CD4-positive, alpha-beta memory T cell (primary cell): ENCODE data around the gene KRTAP9-7. TPM values are rescaled to one million over a fixed set of nuclear protein-coding genes. Genes with fewer than 3 reads are reported as not detected.

Experiments used
- CTCF ChIA-PET: fragments of 350-600 bp; sonication (Branson Sonifier 250); formaldehyde crosslinking; loops from one replicate; lab custom pipeline; 2021; ENCODE audit warnings: inconsistent platforms; ENCODE audit not compliant: partially characterized antibody; lab: Charles Lee
- POLR2A ChIA-PET: fragments of 350-600 bp; sonication (Branson Sonifier 250); formaldehyde crosslinking; loops from one replicate; lab custom pipeline; 2021; ENCODE audit not compliant: partially characterized antibody; lab: Charles Lee
- DNase-seq, 5 donors: peaks; one replicate each; pipeline versions ENCODE4 v3.0.0 to v3.0.0-alpha.2; 2020 to 2022; ENCODE audit warnings: mixed read lengths in 1 of 5
- H3K27ac ChIP-seq: one replicate; pipeline ENCODE4 v1.7.0; 2013; ENCODE audit warnings: low read depth, low read length
- H3K27me3 ChIP-seq: 2 replicates; pipeline ENCODE4 v1.7.0; 2013; ENCODE audit warnings: mild to moderate bottlenecking, low read length, moderate library complexity; ENCODE audit not compliant: insufficient read depth
- H3K36me3 ChIP-seq: 2 replicates; pipeline ENCODE4 v1.7.0; 2013; ENCODE audit warnings: mild to moderate bottlenecking, low read length, moderate library complexity; ENCODE audit not compliant: insufficient read depth
- H3K4me1 ChIP-seq: 2 replicates; pipeline ENCODE4 v1.7.0; 2013; ENCODE audit warnings: mild to moderate bottlenecking, low read length, moderate library complexity; ENCODE audit not compliant: insufficient read depth
- H3K4me3 ChIP-seq, 2 donors: one replicate each; pipeline ENCODE4 v1.7.0; 2013; ENCODE audit warnings: low read length in 2 of 2, mild to moderate bottlenecking in 1 of 2
- H3K9me3 ChIP-seq, 2 donors: one replicate each; pipeline ENCODE4 v1.7.0; 2013; ENCODE audit warnings: low read length in 2 of 2, control low read depth in 1 of 2; ENCODE audit not compliant: control insufficient read depth in 1 of 2
- H3K27ac Mint-ChIP-seq, 7 donors: one replicate each; pipeline ENCODE4 v1.8.0; 2020 to 2021; ENCODE audit warnings: mixed read lengths in 7 of 7, mild to moderate bottlenecking in 6 of 7, inconsistent platforms in 3 of 7, moderate library complexity in 3 of 7
- H3K27me3 Mint-ChIP-seq, 2 donors: one replicate each; pipeline ENCODE4 v1.8.0; 2020 to 2021; ENCODE audit warnings: mixed read lengths in 2 of 2
- H3K36me3 Mint-ChIP-seq, 2 donors: one replicate each; pipeline ENCODE4 v1.8.0; 2020 to 2021; ENCODE audit warnings: mixed read lengths in 2 of 2, inconsistent platforms in 1 of 2, mild to moderate bottlenecking in 1 of 2
- H3K4me1 Mint-ChIP-seq, 4 donors: one replicate each; pipeline ENCODE4 v1.8.0; 2020 to 2021; ENCODE audit warnings: mixed read lengths in 4 of 4, mild to moderate bottlenecking in 1 of 4
- H3K4me3 Mint-ChIP-seq, 8 donors: one replicate each; pipeline ENCODE4 v1.8.0; 2020 to 2021; ENCODE audit warnings: mixed read lengths in 8 of 8, mild to moderate bottlenecking in 7 of 8, moderate library complexity in 6 of 8, inconsistent platforms in 3 of 8
- H3K9me3 Mint-ChIP-seq, 8 donors: one replicate each; pipeline ENCODE4 v1.8.0; 2020 to 2021; ENCODE audit warnings: mixed read lengths in 8 of 8, mild to moderate bottlenecking in 5 of 8, inconsistent platforms in 3 of 8, moderate library complexity in 1 of 8
- intact Hi-C: fragments of 100-400 bp; cut with micrococcal nuclease; formaldehyde crosslinking; loops from one replicate; pipeline ENCODE4 v1.15.1; 2023
- polyA plus RNA-seq, 2 donors: library from polyadenylated mRNA; unstranded; fragments of 300-500 nt; fragmentation: Illumina TruSeq; gene quantifications; one replicate each; pipeline ENCODE4 v1.2.3, GENCODE V29; 2021
- total RNA-seq, 2 experiments: library from RNA; stranded (reverse); gene quantifications; one replicate each; pipeline ENCODE4 v1.2.3, GENCODE V29; 2021

KRTAP9-7 gene
- total and polyA plus RNA-seq, 4 experiments from 2014 or later = not detected

DNA sequence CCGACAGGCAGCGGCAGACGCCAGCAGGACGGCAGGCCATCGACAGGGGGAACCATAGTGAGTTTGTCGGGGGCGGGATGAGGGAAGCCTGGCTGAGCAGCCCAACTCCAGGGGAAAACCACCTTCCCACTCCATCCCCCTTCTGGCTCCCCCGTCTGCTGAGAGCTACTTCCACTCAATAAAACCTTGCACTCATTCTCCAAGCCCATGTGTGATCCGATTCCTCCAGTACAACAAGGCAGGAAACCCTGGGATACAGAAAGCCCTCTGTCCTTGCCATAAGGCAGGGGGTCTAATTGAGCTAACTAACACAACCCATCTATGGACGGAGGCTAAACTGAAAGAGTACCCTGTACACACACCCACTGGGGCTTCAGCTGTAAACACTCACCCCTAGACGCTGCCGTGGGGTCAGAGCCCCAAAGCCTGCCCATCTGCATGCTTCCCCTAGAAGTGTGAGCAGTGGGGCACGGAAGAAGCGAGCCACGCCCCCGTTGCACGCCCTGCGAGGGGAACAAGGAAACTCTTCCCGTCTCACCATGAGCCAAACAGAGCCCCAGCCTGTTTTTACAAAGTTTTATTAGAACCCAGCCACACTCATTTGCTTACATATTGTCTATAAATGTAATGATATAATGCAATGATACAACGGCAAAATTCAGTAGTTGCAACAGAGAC is 23.1 kb downstream of the KRTAP9-7 start:
- no peaks in the 10 kb centered on the region for H3K27me3 ChIP-seq
- intact Hi-C loops = no loop called here
- peak overlapping the region in 1 of 7 donors; percentile 62 for H3K27ac Mint-ChIP-seq
- H3K27ac ChIP-seq = no peak overlapping the region
- H3K36me3 ChIP-seq = no peaks in the 10 kb centered on the region
- H3K9me3 Mint-ChIP-seq = peaks cover 0 to 12% (median 3%) of the 10 kb centered on the region in 8 donors
- POLR2A ChIA-PET = no interaction called here
- no peaks in the 10 kb centered on the region for H3K27me3 Mint-ChIP-seq
- H3K9me3 ChIP-seq = no peaks in the 10 kb centered on the region
- no peaks in the 10 kb centered on the region for H3K4me1 ChIP-seq
- no peak overlapping the region for H3K4me3 ChIP-seq
- H3K4me3 Mint-ChIP-seq = no peak overlapping the region
- peaks cover 3 to 14% (median 8%) of the 10 kb centered on the region in 4 donors for H3K4me1 Mint-ChIP-seq
- peaks cover 0 to 4% of the 10 kb centered on the region in 2 donors for H3K36me3 Mint-ChIP-seq
- CTCF ChIA-PET = no interaction called here
- DNase-seq = no peak

DNA sequence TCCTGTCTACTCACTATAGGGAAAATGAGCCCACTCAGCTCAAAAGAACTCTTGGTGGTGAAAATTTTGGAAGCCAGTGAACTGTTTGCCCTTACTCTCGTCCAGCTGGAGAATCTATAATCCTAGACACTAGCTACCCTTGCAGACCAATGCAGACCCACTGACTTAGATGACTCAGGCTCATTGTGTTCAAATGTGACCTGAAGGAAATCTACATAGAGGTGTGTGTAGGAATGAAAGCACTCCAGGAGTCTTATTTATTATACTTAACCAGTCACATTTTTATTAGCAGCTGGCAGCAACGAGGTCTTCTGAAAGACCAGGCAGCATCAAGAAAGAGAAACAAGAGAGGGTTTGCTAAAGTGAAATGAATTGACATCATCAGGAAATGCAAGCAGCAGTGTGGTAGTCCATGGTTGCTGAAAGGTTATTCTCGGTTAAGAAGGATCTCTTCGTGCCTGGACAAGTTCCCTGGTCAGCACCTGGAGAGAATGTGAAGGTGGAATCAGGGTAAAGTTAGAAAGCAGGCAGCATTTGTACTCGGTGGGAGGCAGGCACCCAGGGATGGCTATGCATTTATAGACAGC is 25.8 kb downstream of the KRTAP9-7 start:
- no peak overlapping the region for H3K27ac Mint-ChIP-seq
- peaks cover 4% of the 10 kb centered on the region for H3K4me1 ChIP-seq
- H3K4me1 Mint-ChIP-seq = peaks cover 9 to 19% (median 14%) of the 10 kb centered on the region in 4 donors
- no peak overlapping the region for H3K4me3 Mint-ChIP-seq
- no peak overlapping the region for H3K4me3 ChIP-seq
- intact Hi-C loops = no loop called here
- no peaks in the 10 kb centered on the region for H3K27me3 ChIP-seq
- no peak for DNase-seq
- peaks cover 0 to 12% (median 3%) of the 10 kb centered on the region in 8 donors for H3K9me3 Mint-ChIP-seq
- H3K36me3 ChIP-seq = no peaks in the 10 kb centered on the region
- ChIA-PET CTCF (interaction anchor here (3.8 kb wide), 1 partner anchor 20 kb away, joined by 18 read pairs; no protein-coding TSS in a partner anchor), POLR2A (no interaction called here)
- peaks cover 0 to 4% of the 10 kb centered on the region in 2 donors for H3K36me3 Mint-ChIP-seq
- H3K27me3 Mint-ChIP-seq = no peaks in the 10 kb centered on the region
- H3K27ac ChIP-seq = no peak overlapping the region
- H3K9me3 ChIP-seq = no peaks in the 10 kb centered on the region

DNA sequence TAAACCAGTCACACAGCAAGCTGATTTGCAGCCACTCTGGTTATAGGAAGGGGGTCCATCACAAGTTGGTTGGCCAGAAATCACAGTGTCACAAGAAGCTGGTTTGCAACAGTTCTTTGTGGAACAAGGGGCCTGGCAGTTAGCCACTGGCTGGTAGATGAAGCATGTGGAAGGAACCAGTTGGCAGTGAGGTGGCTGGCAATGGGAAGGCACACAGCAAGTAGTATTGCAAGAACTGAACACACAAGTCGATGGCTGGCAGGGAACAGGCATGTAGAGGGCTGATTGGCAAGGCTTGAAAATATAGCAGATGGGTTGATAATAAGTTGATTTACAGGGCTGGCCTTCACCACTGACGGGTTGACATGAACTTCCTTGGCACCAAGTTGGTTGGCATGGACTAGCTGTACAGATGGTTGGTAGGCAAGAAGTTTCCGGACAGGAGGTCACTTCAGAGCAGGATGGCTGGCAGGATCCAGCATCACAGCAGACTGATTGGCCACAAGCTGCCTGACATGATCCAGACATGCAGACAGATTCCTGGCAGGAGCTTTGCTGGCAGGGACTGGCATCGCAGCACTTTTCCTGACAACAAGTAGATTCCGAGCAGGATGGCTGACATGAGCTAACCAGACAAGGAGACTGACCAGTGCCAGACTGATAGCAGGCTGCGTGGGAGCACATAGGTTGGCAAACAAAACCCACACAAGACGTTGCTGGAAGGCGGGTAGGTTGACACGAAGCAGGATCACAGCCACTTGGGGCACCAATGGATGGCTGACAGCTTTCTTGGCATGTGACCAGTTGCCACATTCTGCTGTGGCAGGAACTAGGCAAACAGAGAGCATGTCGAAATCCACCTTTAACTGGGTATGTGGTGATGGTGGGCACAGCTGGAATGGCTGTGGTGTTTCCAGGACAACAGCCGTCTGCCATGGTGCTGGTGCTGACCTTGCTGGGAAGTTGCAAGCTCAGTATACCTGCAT is 26.7 kb downstream of the KRTAP9-7 start, which contains the start of gene KRTAP29-1:
TSS of gene KRTAP29-1 (minus strand) at position 936 of the 986 bp plus-strand sequence. CDS start at position 936, 0 bp downstream.
- no peaks in the 10 kb centered on the region for H3K9me3 ChIP-seq
- H3K27ac ChIP-seq = no peak within 1 kb of the TSS
- H3K9me3 Mint-ChIP-seq = peaks cover 0 to 12% (median 3%) of the 10 kb centered on the region in 8 donors
- CTCF ChIA-PET = interaction anchor here (3.8 kb wide), 1 partner anchor 19 kb away, joined by 18 read pairs; no protein-coding TSS in a partner anchor
- DNase-seq = no peak
- H3K4me1 Mint-ChIP-seq = peaks cover 17 to 28% (median 24%) of the 10 kb centered on the region in 4 donors
- no peaks in the 10 kb centered on the region for H3K27me3 ChIP-seq
- H3K4me3 Mint-ChIP-seq = peak within 1 kb of the TSS in 1 of 8 donors; percentile 7
- no peak within 1 kb of the TSS for H3K4me3 ChIP-seq
- H3K27me3 Mint-ChIP-seq = no peaks in the 10 kb centered on the region
- H3K36me3 Mint-ChIP-seq = peaks cover 0 to 4% of the 10 kb centered on the region in 2 donors
- intact Hi-C loops = no loop called here
- H3K27ac Mint-ChIP-seq = peak within 1 kb of the TSS in 2 of 7 donors; percentile 62 to 73
- peaks cover 13% of the 10 kb centered on the region for H3K4me1 ChIP-seq
- POLR2A ChIA-PET = no interaction called here
- no peaks in the 10 kb centered on the region for H3K36me3 ChIP-seq

DNA sequence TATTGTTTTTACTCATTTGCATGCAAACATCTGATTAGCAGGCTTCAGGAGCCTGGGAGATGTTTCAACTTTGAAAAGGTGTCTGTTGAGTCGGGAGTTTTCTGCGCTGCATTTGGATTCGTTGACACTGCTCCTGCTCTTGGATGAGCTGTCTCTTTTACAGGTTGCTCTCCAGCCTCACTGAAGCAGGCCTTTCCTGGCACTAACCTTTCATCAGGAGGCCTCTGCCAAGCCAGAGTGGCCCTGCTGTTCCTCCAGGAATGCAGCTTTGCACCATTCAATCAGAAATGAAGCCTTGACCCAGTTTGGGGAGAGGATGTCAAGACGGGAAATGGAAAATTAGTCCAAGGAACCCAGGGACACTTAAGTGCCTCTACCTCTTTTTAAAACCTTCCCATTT is 27.5 kb downstream of the KRTAP9-7 start:
- Histone ChIP-seq H3K36me3 (no peaks in the 10 kb centered on the region), H3K27me3 (no peaks in the 10 kb centered on the region), H3K27ac (no peak overlapping the region), H3K4me1 (peaks cover 21% of the 10 kb centered on the region), H3K4me3 (no peak overlapping the region), H3K9me3 (no peaks in the 10 kb centered on the region)
- peaks cover 0 to 12% (median 3%) of the 10 kb centered on the region in 8 donors for H3K9me3 Mint-ChIP-seq
- no peak for DNase-seq
- intact Hi-C loops = no loop called here
- no peaks in the 10 kb centered on the region for H3K27me3 Mint-ChIP-seq
- ChIA-PET CTCF (interaction anchor here (3.8 kb wide), 1 partner anchor 18 kb away, joined by 18 read pairs; no protein-coding TSS in a partner anchor), POLR2A (no interaction called here)
- peaks cover 25 to 36% (median 31%) of the 10 kb centered on the region in 4 donors for H3K4me1 Mint-ChIP-seq
- no peak overlapping the region for H3K27ac Mint-ChIP-seq
- H3K4me3 Mint-ChIP-seq = no peak overlapping the region
- H3K36me3 Mint-ChIP-seq = peaks cover 0 to 4% of the 10 kb centered on the region in 2 donors

DNA sequence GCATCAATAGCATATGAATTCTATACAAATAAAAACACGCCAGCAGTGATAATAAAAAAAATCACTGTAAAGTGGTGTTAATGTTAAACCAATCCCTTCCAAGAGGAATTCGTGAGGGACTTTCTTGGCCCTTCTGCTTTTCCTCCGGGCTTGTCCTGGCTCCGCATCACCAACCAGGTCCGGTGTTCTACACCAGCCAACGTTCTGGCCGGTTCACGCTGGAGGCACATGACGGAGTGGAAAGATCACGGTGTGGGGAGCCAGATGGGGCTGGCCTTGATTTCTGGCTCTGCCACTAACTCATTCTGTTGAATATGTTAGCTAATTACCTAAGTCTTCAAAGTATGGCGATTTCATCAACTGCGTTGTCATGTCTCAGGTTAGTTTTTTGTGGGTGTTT is 28.6 kb downstream of the KRTAP9-7 start:
- ChIA-PET POLR2A (no interaction called here), CTCF (interaction anchor here (3.8 kb wide), 1 partner anchor 17 kb away, joined by 18 read pairs; no protein-coding TSS in a partner anchor)
- Histone ChIP-seq H3K4me3 (no peak overlapping the region), H3K36me3 (no peaks in the 10 kb centered on the region), H3K4me1 (peaks cover 32% of the 10 kb centered on the region), H3K27me3 (no peaks in the 10 kb centered on the region), H3K27ac (no peak overlapping the region), H3K9me3 (no peaks in the 10 kb centered on the region)
- no peak overlapping the region for H3K27ac Mint-ChIP-seq
- peaks cover 0 to 12% (median 3%) of the 10 kb centered on the region in 8 donors for H3K9me3 Mint-ChIP-seq
- intact Hi-C loops = no loop called here
- no peak overlapping the region for H3K4me3 Mint-ChIP-seq
- H3K36me3 Mint-ChIP-seq = peaks cover 0 to 4% of the 10 kb centered on the region in 2 donors
- peaks cover 36 to 47% (median 42%) of the 10 kb centered on the region in 4 donors for H3K4me1 Mint-ChIP-seq
- no peaks in the 10 kb centered on the region for H3K27me3 Mint-ChIP-seq
- no peak for DNase-seq

DNA sequence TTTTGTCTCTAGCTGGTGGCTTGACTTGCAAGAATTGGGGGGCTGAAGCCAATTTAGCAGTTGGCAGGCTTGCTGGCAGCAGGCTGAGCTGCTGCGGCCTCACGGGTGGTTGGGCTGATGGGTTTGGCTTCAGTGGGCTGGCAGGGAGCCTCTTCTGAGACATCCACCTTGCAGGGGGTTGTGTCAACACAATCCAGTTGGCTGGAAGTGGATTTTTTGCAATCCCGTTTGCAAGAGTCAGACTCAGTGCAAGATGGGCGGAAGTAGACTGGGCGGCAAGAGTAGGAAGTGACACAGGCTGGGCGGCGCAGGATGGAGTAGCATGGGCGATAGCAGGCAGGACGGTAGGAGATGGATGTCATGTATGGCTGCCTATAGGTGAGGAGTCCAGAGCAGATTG is 32.1 kb downstream of the KRTAP9-7 start:
- Mint-ChIP-seq H3K27ac (peak overlapping the region; percentile 96 to 98 (median 97)), H3K4me1 (peaks cover 53 to 63% (median 58%) of the 10 kb centered on the region in 4 donors), H3K4me3 (peak overlapping the region; percentile 65 to 82 (median 78)), H3K36me3 (no peaks in the 10 kb centered on the region), H3K9me3 (no peaks in the 10 kb centered on the region), H3K27me3 (no peaks in the 10 kb centered on the region)
- Histone ChIP-seq H3K27ac (peak overlapping the region; percentile 62), H3K4me3 (no peak overlapping the region), H3K4me1 (peaks cover 59% of the 10 kb centered on the region), H3K9me3 (no peaks in the 10 kb centered on the region), H3K27me3 (no peaks in the 10 kb centered on the region), H3K36me3 (no peaks in the 10 kb centered on the region)
- no peak for DNase-seq
- intact Hi-C loops = loop anchor here (1.0 to 5.0 kb wide), 3 partner anchors 32 to 180 kb away; no protein-coding TSS in a partner anchor
- CTCF ChIA-PET = interaction anchor here (1.0 to 3.4 kb wide), 8 partner anchors 14 to 398 kb away, joined by 3 to 55 read pairs (median 6); no protein-coding TSS in a partner anchor
- POLR2A ChIA-PET = interaction anchor here (1.3 to 3.1 kb wide), 12 partner anchors 13 to 383 kb away, joined by 3 to 75 read pairs (median 8); partner anchors contain the start of genes EIF1 and KRTAP4-6
